Nucleus accumbens (tissue), 56 donors: Measurements from ENCODE around the gene ERAL1.
"Not testable (repeated sequence)": the region's sequence is repeated elsewhere in the genome, so short reads cannot be mapped to it uniquely, and the experiment has no call there.

ENCODE experiments used
- DNase-seq, 56 donors: peaks; one replicate each; lab custom pipeline; 2025; lab: John Stamatoyannopoulos, UW

ERAL1 gene

DNA sequence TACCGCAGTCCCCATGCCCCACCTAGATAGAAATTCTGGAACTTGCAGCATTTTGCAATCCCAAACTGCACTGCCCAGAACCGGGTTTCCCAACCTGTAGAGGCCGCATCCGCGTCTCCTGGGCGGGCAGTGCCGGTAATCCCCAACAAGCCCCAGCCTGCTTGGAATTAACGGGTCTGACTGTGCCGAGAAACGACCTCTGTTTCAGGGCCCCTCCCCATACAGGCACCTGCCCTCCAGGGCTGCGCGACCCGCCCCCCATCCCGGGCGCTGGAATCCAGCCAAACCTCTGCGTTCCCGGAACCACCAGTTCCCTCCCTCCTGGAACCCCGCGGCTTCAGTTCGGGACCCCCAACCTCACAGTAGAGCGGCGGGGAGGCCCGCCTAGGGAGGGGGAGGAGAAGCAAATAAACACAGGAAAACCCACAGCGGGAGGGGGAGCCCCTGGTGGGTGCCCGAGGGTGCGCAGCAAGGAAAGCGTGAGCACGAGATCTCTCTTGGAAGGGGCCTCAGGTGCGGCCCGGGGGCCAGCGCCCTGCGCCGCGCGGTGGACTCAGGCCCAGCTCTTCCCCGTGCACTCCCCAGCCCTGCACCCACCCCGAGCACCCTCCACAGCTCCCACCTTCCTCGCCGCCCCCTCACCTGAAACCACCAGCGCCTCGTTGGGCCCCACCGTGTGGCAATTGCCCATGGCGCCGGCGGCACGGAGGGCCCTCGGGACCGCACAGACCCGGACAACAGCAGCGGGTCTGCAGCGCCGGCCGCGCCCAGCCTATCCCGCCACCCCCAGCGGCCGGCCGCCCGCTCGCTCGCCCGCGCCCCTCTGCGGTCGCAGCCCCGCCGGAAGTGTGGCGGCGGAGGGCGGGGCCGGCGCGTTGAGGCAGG lies 42.3 kb downstream of the ERAL1 start, which contains the start of gene FLOT2:
FLOT2 (minus strand) TSS at position 850 of the 885 bp plus-strand sequence; CDS start at position 691, 159 bp downstream.
- peak in 36 of 56 donors; percentile 30 to 73 (median 51) for DNase-seq

- DNase-seq, result peak in 1 of 56 donors; percentile 50
These were observed 43.1 kb downstream of the ERAL1 start for GRCh38 chr17:28897769-28898526.

GRCh38 chr17:28898527-28898955 lies 43.7 kb downstream of the ERAL1 start:
- no peak for DNase-seq

GRCh38 chr17:28899212-28899815 lies 44.5 kb downstream of the ERAL1 start:
- no peak for DNase-seq

- no peak for DNase-seq
These were observed 46.3 kb downstream of the ERAL1 start for GRCh38 chr17:28900986-28901726.

DNA sequence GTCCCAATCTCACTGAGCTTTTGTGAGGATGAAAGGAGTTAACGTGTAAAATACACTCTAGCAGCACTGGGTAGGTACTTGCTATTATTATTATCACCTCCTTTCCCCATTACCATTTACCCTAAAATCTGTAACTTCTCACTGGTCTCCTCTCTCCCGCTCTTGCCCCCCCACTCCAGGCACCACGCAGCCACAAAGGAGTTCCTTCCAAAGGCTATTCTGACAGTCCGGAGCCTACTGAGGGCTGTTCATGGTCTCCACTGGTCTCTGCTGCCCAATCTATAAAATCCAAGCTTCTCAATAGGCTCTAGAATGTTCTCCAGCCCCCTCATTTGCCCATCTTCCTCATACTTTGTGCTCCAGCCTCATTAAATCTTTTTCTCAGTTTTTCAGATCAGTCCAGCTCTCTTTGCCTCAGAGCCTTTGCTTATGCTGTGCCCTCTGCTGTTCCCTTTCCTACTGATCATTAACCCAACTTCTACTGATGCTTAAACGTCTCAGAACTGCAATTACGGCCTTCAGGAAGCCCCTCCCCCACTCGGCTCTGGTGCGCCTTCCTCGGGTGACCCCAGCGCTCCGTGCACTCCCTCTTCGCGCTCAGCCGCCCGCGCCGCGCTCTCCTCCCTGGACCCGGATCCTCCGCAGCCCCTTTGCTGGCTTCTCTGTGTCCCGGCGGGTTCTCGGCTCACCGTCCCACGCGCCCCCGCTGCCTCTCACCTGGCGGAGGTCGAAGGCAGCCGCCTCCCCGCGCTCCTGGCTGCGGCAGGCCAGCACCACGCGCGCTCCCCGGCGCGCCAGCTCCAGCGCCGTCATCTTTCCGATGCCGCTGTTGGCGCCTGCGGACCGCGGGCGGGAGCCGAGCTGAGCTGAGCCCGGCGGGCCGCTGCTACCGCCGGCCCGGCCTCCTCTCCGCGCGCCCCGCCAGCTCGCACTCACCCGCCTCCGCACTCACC lies 47.3 kb downstream of the ERAL1 start:
- DNase-seq, result peak in 14 of 56 donors; percentile 16 to 70 (median 36)

DNA sequence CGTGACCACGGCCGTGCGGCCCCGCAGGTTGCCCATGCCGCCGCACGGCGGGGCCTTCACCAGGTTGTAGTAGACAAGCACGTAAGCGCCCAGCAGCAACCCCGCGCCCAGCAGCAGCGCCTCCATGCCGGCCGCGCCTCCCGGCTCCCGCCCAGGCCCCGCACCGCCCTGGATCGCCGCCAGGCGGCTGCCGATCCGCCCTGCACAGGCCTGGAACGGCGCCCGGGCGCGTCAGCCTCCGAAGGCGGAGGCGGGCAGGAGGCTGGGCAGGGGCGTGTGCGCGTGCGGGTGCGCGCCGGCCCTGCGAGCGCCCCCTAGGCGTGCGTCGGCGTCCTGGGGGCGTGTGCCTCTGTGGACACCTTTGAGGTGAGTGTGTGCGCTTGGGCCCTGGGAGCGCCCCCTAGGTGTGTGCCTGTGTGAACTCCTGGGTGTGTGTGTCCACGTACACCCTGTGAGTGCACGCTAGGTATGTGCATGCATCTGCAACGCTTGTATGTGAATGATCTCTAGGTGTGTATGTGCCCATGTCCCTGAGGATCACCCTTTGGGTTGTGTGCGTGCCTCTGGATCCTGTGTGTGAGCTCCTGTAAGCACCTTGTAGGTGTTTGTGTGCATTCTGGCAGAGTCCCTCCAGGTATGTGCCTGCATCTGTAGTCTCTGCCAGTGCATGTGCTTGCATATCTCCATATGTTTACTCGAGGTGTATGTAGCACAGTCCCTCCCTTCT lies 48.2 kb downstream of the ERAL1 start, which contains the start of gene DHRS13:
DHRS13 (minus strand) TSS at position 261 of the 727 bp plus-strand sequence; CDS start at position 126, 135 bp downstream.
- DNase-seq, result peak in 53 of 56 donors; percentile 25 to 90 (median 69)

- not testable (repeated sequence) for DNase-seq
These were observed 48.7 kb downstream of the ERAL1 start for GRCh38 chr17:28903546-28903841.

DNA sequence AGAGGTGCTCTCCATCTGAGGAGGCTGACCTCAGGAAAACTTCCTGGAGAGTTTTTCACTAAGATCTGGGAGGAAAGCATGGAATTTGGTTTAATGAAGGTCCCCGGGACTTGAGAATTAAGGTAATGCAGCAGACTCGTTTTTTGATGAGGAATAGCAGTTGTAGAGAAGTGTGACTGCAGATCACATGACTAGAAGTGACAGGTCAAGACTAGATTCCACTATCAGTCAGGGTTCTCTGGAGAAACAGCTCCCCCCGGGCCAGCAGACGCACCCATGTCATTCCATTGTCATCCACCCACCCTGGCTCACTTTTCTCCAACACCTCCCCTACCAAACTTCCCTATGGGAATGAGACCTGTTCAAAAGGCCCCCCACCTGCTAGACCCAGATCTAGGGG lies 50.0 kb downstream of the ERAL1 start:
- DNase-seq, result no peak

GRCh38 chr17:28906276-28906675 lies 51.5 kb downstream of the ERAL1 start:
- peak in 15 of 56 donors; percentile 6 to 69 (median 33) for DNase-seq

- peak in 12 of 56 donors; percentile 6 to 69 (median 32) for DNase-seq
These were observed 52.1 kb downstream of the ERAL1 start for GRCh38 chr17:28906706-28907438.

DNA sequence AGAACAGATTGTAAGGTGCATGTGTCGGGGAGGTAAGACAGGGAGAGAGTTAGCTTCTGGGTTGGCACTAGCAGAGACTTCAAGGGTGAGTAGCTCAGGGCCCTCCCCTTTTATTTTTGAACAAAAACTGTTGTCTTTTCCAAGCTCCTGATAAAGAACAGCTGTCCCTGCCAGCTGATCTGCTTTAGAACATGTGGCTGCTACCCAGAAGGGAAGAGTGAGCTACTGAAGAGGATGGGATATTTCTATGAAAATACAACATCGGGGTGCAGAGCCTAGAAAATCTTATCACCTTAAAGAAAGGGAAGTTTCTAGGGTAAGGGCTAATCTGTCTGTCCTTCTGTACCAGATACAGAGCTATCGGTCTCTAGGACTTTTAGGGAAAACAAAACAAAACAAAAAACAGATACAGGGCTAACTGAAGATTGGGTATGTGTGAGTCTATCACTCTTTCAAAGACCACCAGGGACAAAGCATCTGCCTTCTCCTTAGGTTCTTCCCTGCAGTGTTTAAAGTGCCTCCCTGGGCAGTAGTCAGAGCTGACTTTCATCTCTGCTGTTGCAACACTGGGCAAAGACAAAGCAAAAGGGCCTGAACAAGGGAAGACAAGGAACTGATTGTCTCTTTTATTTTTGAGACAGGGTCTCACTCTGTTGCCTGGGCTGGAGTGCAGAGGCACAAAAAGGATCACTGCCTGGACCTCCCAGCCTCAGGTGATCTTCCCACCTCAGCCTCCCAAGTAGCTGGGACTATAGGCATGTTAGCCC lies 53.1 kb downstream of the ERAL1 start:
- no peak for DNase-seq

DNA sequence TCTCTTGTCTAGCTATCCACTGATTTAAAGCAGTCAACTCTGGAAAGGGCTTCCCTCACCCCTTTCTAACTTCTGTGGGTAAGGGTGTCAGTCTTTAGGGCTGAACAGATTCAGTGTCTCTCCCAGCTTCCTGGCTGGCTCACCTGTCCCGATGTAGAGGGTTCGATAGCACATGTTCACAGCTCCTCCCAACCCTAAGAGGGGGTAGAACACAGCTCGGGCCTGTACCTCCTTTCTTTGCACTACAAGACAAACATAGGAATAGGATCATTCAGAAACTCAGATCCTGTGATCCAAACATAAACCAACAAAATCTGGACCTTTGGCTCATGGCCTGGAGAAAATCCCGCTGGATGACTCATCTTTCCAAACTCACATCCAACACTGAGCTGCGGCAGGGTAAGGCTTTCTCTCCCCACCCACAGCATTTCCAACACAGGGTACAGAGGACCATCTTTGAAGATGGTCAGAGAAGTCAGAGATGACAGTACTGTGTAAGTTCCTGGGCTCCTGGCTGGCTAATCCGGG lies 53.9 kb downstream of the ERAL1 start:
- DNase-seq, result peak in 1 of 56 donors; percentile 28

GRCh38 chr17:28910534-28910933 lies 55.7 kb downstream of the ERAL1 start:
- no peak for DNase-seq
